NCI-H345 (cell line): ENCODE data around the gene TENT4A.
"Not testable (repeated sequence)": the region's sequence is repeated elsewhere in the genome, so short reads cannot be mapped to it uniquely, and the experiment has no call there.

Experiments used
- DNase-seq: peaks from one replicate; lab custom pipeline; 2025; lab: John Stamatoyannopoulos, UW

TENT4A gene

GRCh38 chr5:6713274-6714225 lies at the start of gene TENT4A:
Gene TENT4A, plus strand, starts transcription at chr5:6713432. Its CDS starts 552 bp downstream, at chr5:6713984.
- DNase-seq: peak; percentile 53

- no peak for DNase-seq
Observed at GRCh38 chr5:6666762-6667161, 46.5 kb upstream of the TENT4A start.

- no peak for DNase-seq
Observed at GRCh38 chr5:6667648-6668047, 45.6 kb upstream of the TENT4A start.

GRCh38 chr5:6668717-6669116 lies 44.5 kb upstream of the TENT4A start:
- DNase-seq: not testable (repeated sequence)

- no peak for DNase-seq
Observed at GRCh38 chr5:6673031-6673430, 40.2 kb upstream of the TENT4A start.

GRCh38 chr5:6673963-6674362 lies 39.3 kb upstream of the TENT4A start:
- DNase-seq: no peak

- DNase-seq: peak; percentile 7
Observed at GRCh38 chr5:6674421-6674820, 38.8 kb upstream of the TENT4A start.

GRCh38 chr5:6674886-6675285 lies 38.3 kb upstream of the TENT4A start:
- no peak for DNase-seq

- no peak for DNase-seq
Observed at GRCh38 chr5:6675784-6676491, 37.3 kb upstream of the TENT4A start.

- no peak for DNase-seq
Observed at GRCh38 chr5:6676702-6677101, 36.5 kb upstream of the TENT4A start.

- no peak for DNase-seq
Observed at GRCh38 chr5:6678385-6678784, 34.8 kb upstream of the TENT4A start.

GRCh38 chr5:6680922-6681321 lies 32.3 kb upstream of the TENT4A start:
- DNase-seq: no peak

GRCh38 chr5:6681682-6682081 lies 31.6 kb upstream of the TENT4A start:
- no peak for DNase-seq

GRCh38 chr5:6682239-6682638 lies 31.0 kb upstream of the TENT4A start:
- DNase-seq: no peak

GRCh38 chr5:6683241-6683640 lies 30.0 kb upstream of the TENT4A start:
- DNase-seq: no peak

- DNase-seq: no peak
Observed at GRCh38 chr5:6684075-6684474, 29.2 kb upstream of the TENT4A start.

GRCh38 chr5:6686501-6686900 lies 26.7 kb upstream of the TENT4A start:
- DNase-seq: no peak

- DNase-seq: no peak
Observed at GRCh38 chr5:6686915-6687409, 26.3 kb upstream of the TENT4A start.

GRCh38 chr5:6687505-6687904 lies 25.7 kb upstream of the TENT4A start:
- no peak for DNase-seq

GRCh38 chr5:6692906-6693305 lies 20.3 kb upstream of the TENT4A start:
- DNase-seq: no peak

GRCh38 chr5:6698696-6699095 lies 14.5 kb upstream of the TENT4A start:
- DNase-seq: no peak

- no peak for DNase-seq
Observed at GRCh38 chr5:6699357-6699756, 13.9 kb upstream of the TENT4A start.

GRCh38 chr5:6700074-6700684 lies 13.1 kb upstream of the TENT4A start:
- no peak for DNase-seq
